Smooth muscle cell (in vitro differentiated cells): ENCODE results near the gene EXOC5. TPM values are rescaled to one million over a fixed set of nuclear protein-coding genes. Genes with fewer than 3 reads are reported as not detected.

ENCODE experiments used
- DNase-seq: peaks from one replicate; lab custom pipeline; 2025; ENCODE audit not compliant: unreplicated experiment; lab: John Stamatoyannopoulos, UW
- H2AFZ ChIP-seq: fragments of 200-600 bp; sonication (generic); 2 replicates; pipeline ENCODE4 v1.6.0; 2016; ENCODE audit warnings: antibody characterized with exemption, low read depth, mild to moderate bottlenecking
- H3F3A ChIP-seq: fragments of 200-600 bp; sonication (generic); 2 replicates; pipeline ENCODE4 v1.6.0; 2017; ENCODE audit warnings: antibody characterized with exemption, low read depth
- H3K27ac ChIP-seq: fragments of 200-600 bp; sonication (generic); 2 replicates; pipeline ENCODE4 v1.5.1; 2016; ENCODE audit warnings: low read depth, mild to moderate bottlenecking
- H3K27me3 ChIP-seq: fragments of 200-600 bp; sonication (generic); 2 replicates; pipeline ENCODE4 v1.6.1; 2016; ENCODE audit warnings: low read depth, mild to moderate bottlenecking
- H3K36me3 ChIP-seq: fragments of 200-600 bp; sonication (generic); 2 replicates; pipeline ENCODE4 v1.5.1; 2016; ENCODE audit warnings: low read depth
- H3K4me1 ChIP-seq: fragments of 200-600 bp; sonication (generic); 2 replicates; pipeline ENCODE4 v1.5.1; 2016; ENCODE audit warnings: low read depth
- H3K4me2 ChIP-seq: fragments of 200-600 bp; sonication (generic); 2 replicates; pipeline ENCODE4 v1.6.0; 2016; ENCODE audit warnings: mild to moderate bottlenecking
- H3K4me3 ChIP-seq: fragments of 200-600 bp; sonication (generic); 2 replicates; pipeline ENCODE4 v1.5.1; 2016; ENCODE audit warnings: mild to moderate bottlenecking
- H3K79me2 ChIP-seq: fragments of 200-600 bp; sonication (generic); 2 replicates; pipeline ENCODE4 v1.6.0; 2016; ENCODE audit warnings: low read depth, mild to moderate bottlenecking
- H3K9ac ChIP-seq: fragments of 200-600 bp; sonication (generic); 2 replicates; pipeline ENCODE4 v1.6.0; 2016; ENCODE audit warnings: low read depth
- H3K9me3 ChIP-seq: fragments of 200-600 bp; sonication (generic); replicated peaks from 2 replicates; pipeline ENCODE4 v1.5.1; 2016; ENCODE audit warnings: low read depth
- H4K20me1 ChIP-seq: fragments of 200-600 bp; sonication (generic); 2 replicates; pipeline ENCODE4 v1.6.0; 2016; ENCODE audit warnings: low read depth
- CTCF ChIP-seq: fragments of 200-600 bp; sonication (generic); IDR thresholded peaks from 2 replicates; pipeline ENCODE4 v1.5.1; 2017; ENCODE audit warnings: borderline replicate concordance, mild to moderate bottlenecking, antibody characterized with exemption; ENCODE audit not compliant: insufficient read depth, poor library complexity, severe bottlenecking
- WGBS: methylation state at CpG from one replicate; pipeline ENCODE4 v1.1.7; 2016; ENCODE audit warnings: low lambda C conversion rate; 5-methylcytosine and 5-hydroxymethylcytosine counted together
- polyA plus RNA-seq: library from polyadenylated mRNA; unstranded; fragments of >200 nt; fragmentation: Nextera tagmentation; extraction: Ambion mirVana; gene quantifications from 2 replicates; pipeline ENCODE4 v1.2.1, GENCODE V29; 2016
- total RNA-seq: library from RNA; depleted of rRNA; stranded (reverse); fragments of >200 nt; gene quantifications from 2 replicates; pipeline ENCODE4 v1.2.3, GENCODE V29; 2014

The EXOC5 gene
- total RNA-seq (56.4 and 62.3 TPM in 2 replicates), polyA plus RNA-seq (35.2 and 50.6 TPM in 2 replicates)

- Histone ChIP-seq H4K20me1 (peaks cover 45% of the 10 kb centered on the region), H3K27ac (peak within 1 kb of the TSS; percentile 83), H3F3A (peaks cover 5% of the 10 kb centered on the region), H3K4me3 (peak within 1 kb of the TSS; percentile 80), H3K27me3 (no peaks in the 10 kb centered on the region), H3K9ac (peak within 1 kb of the TSS; percentile 87), H3K4me1 (peaks cover 53% of the 10 kb centered on the region), H3K9me3 (no peaks in the 10 kb centered on the region), H3K36me3 (no peaks in the 10 kb centered on the region), H3K79me2 (peaks cover 85% of the 10 kb centered on the region), H3K4me2 (peak within 1 kb of the TSS; percentile 88), H2AFZ (peak within 1 kb of the TSS; percentile 93)
- no peak for TF ChIP-seq CTCF
- peak; percentile 91 for DNase-seq
- WGBS = under 1% methylated on average over 70 of the region's 76 CpGs
Measured at GRCh38 chr14:57268161-57269069, at the start of gene EXOC5, which contains the start of gene AP5M1. Gene EXOC5, minus strand, starts transcription at chr14:57268905. Its CDS starts 257 bp downstream, at chr14:57268648. Gene AP5M1, plus strand, starts transcription at chr14:57268971. Its CDS starts 344 bp downstream, at chr14:57269315.

- no peaks in the 10 kb centered on the region for H3K36me3 ChIP-seq
- no peaks in the 10 kb centered on the region for H3K27me3 ChIP-seq
- no peaks in the 10 kb centered on the region for H3K9me3 ChIP-seq
- no peaks in the 10 kb centered on the region for H3F3A ChIP-seq
- H3K9ac ChIP-seq = no peak overlapping the region
- no peak overlapping the region for H3K4me2 ChIP-seq
- DNase-seq = peak; percentile 4
- no peak overlapping the region for H3K4me3 ChIP-seq
- WGBS = 8% methylated on average over 3 of the region's 3 CpGs
- H2AFZ ChIP-seq = no peak overlapping the region
- no peaks in the 10 kb centered on the region for H4K20me1 ChIP-seq
- peaks cover 6% of the 10 kb centered on the region for H3K4me1 ChIP-seq
- TF ChIP-seq CTCF = peak; percentile 84
- H3K79me2 ChIP-seq = no peaks in the 10 kb centered on the region
- H3K27ac ChIP-seq = no peak overlapping the region
Measured at GRCh38 chr14:57317248-57317833, 48.6 kb upstream of the EXOC5 start.

GRCh38 chr14:57314396-57315089, 45.8 kb upstream of the EXOC5 start:
- 80% methylated on average over 7 of the region's 7 CpGs for WGBS
- Histone ChIP-seq H3K79me2 (no peaks in the 10 kb centered on the region), H3K27ac (no peak overlapping the region), H3K4me3 (no peak overlapping the region), H3K36me3 (no peaks in the 10 kb centered on the region), H4K20me1 (no peaks in the 10 kb centered on the region), H3K9ac (no peak overlapping the region), H3F3A (no peaks in the 10 kb centered on the region), H3K27me3 (no peaks in the 10 kb centered on the region), H3K4me1 (peaks cover 1% of the 10 kb centered on the region), H3K4me2 (no peak overlapping the region), H2AFZ (no peak overlapping the region), H3K9me3 (no peaks in the 10 kb centered on the region)
- DNase-seq = no peak
- no peak for TF ChIP-seq CTCF
